HT-29 (cell line): ENCODE data around the gene DBNDD1. TPM values are rescaled to one million over a fixed set of nuclear protein-coding genes. Genes with fewer than 3 reads are reported as not detected.
"Not testable (repeated sequence)": the region's sequence is repeated elsewhere in the genome, so short reads cannot be mapped to it uniquely, and the experiment has no call there.

Experiments used
- DNase-seq: peaks from one replicate; pipeline ENCODE4 v3.0.0-alpha.2; 2015; ENCODE audit warnings: low spot score
- total RNA-seq: library from RNA; depleted of rRNA; stranded (reverse); fragments of >200 nt; shearing (Covaris generic); gene quantifications from 2 replicates; pipeline ENCODE4 v1.2.3, GENCODE V29; 2014

The DBNDD1 gene
- total RNA-seq, 1 experiment from 2014 or later = 15.8 TPM

DNA sequence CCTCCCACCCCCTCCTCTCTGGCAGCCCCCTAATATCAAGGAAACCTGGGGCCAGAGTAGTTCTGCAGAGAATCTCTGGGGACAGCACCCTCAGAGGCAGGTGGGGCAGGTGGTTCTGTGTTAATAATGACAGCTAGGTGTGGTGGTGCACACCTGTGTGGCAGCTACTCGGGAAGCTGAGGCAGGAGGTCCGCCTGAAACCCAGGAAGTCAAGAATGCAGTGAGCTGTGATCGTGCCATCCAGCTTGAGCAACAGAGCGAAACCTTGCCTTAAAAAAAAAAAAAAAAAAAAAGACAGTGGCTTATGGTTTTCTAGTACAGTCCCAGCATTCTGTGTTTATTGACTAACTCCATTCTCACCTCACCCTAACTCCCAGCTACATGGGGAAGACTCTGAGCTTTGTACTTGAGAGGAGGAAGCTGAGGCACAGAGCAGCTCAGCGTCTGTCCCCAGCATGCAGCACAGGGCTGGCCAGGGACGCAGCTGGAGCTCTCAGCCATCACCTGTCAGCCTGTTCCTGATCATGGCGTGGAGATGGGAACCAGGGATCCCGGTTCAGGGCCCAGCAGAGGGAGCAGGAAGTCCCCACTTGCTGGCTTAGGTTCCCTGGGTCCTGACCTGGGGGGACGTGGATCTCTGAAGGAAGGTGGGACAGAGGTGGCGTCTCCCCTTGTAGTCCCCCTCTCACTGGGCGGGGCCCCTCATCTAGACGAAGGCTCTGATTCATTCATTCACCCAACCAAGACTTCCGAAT is 6.1 kb downstream of the DBNDD1 start:
- no peak for DNase-seq

DNA sequence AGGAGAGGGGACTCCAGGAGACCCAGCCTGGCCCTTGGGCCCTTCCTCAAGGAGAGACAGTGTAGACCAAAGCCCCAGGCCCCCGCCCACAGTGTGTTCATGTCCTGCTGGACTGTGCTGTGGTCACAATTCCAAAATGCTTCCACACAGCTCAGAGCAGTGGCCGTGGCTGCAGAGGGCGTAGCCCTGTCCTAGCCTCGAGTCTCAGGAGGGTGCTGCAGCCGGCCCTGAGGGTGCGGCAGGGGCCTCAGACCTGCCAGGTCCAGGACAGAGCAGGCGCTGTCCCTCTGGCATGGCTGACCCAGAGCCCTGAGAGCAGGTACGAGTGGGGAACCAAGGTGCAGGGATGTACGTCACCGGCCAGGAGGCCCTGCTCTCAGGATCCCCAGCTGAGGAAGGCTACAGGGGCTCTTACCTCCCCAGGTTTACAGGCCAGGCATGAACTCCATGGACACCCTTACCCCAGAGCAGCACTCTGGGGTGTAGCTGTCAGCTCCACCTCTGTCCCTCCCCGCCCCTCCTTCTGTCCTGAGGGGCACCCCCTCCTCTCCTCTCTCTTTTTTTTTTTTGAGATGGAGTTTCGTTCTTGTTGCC is 7.3 kb downstream of the DBNDD1 start:
- DNase-seq = no peak

DNA sequence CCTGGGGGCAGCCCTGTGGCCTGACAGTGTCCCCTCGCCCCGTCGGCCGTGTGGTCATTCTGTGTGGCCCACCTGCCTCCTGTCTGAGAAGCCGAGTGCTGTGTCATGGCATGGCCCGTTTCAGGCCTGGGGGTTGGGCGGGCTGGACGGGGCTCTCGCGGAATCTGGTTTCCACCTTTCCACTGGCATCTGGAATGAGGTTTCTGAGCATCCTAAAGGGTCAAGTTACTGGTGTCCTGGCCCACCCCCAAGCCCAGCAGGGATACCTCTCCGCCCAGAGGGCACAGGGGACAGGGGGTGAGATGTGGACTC is 7.8 kb downstream of the DBNDD1 start:
- no peak for DNase-seq

DNA sequence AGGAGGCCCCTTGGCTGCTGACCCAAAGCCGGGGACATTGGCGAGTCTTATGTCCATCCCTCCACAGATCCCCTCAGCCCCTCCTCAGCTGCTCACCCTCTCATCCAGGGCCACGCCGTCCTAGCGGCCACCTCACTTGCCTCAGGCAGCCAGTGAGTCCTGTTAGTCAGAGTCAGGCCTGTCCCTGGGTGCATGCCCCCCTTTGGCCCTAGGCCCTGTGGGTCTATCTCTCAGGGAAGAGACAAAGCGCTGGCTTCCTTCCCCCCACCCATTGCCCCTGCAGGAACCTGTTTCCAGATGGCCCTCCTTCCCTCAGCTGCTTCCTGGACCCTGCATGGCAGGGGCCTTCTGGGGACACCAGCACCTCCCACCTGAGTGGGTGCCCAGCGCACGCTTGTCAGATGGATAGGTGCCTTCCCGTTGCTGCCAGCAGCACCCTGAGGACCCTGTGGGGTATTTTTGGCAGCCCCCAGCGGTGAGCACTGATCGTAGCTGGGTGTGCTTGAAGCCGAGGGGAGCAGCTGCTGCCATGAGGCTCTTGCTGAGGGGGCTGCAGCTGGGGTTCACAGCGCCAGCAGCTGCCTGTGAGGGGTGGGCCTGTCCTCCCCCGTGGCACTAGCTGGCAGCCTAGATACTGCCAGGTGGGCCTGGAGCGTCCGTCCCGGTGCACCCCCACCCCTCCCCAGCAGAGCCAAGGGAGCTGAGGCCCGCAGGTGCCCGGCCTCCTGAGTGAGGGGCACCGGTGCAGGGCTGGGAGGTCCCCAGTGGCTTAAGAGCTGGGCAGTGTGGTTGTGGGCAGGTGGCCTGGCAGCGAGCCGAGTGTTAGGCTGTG is 8.4 kb downstream of the DBNDD1 start:
- no peak for DNase-seq

DNA sequence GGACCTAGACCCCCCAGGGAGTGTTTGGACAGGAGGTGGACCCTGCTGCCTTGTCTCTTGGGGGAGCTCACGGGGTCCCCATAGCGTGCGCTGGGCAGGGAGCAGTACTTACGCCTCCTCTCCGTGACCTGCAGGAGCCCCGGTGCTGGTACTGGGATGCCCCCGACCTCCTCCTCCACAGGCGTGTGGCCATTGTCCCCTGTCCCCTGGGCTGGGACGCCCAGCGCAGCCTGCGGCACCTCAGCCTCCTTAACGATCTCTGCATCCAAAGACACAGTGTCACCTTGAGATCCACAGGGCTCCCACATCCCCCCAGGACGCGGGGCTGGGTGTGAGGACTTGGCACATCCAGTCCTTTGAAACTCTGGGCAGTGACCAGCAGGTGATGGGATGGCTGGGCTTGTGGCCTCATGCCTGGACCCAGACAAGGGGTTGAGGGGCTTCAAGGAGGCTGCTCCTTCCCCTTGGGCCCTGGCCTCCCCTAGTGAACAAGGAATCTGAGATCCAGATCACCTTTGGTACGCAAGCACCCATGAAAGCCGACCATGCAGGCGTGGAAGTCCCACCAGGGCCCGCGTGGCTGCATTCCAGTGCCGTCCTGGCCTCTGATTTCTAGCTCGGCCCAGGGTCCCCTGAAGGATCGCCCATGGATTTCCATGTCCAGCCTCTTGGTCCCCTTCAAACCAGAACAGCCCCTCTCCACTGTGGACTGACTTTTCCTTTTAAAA is 9.9 kb downstream of the DBNDD1 start:
- DNase-seq = no peak

DNA sequence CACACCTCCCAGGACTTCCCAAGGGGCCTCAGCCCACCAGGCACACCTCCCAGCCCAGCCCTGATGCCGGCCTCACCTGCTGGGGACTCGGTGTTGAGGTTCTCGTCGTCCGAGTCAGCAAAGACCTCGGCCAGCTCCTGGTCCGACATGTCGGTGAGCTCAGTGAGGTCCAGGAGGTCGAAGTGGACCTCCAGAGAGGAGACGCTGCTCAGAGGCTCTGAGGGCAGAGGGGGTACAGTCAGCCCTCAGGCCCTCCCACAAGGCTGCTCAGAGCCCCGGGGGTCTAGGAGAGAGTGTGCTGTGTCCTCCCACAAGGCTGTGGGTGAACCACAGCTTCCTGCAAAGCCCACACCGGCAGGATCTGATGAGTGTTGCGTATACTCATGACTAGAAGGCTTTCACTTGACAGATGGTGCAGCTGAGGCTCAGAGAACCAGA is 10.5 kb downstream of the DBNDD1 start:
- DNase-seq = no peak

DNA sequence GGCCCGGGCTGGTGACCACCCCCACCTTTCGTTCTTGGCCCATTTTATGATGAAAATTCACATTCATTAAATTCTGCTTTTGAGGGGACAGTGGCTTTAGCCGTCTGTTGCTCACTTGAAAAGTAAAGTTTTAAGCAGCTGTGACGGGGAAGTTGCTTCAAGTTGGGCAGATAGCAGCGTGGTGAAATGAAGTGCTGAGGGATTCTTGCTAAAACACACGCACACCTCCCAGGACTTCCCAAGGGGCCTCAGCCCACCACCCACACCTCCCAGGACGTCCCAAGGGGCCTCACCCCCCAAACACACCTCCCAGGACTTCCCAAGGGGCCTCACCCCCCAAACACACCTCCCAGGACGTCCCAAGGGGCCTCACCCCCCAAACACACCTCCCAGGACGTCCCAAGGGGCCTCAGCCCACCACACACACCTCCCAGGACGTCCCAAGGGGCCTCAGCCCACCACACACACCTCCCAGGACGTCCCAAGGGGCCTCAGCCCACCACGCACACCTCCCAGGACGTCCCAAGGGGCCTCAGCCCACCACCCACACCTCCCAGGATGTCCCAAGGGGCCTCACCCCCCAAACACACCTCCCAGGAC is 11.5 kb downstream of the DBNDD1 start:
- not testable (repeated sequence) for DNase-seq

DNA sequence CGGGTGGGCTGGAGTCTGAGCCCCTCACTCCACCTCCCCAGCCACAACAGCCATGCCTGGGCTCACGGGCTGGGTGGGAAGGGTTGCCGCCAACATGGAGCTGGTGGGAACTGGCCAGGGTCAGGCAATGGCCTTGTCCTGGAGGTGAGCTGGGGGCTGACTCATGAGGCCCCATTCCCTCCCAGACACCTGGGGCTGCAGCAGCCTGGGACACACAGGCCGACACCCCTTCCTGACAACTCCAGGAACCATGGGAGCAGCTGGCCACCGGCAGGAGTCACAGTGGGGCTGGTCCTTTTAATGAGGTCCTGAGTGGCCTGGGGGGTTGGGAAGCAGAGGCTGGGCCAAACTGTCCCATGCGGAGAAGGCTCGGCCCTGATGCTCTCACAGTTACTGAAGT is 12.2 kb downstream of the DBNDD1 start:
- no peak for DNase-seq

DNA sequence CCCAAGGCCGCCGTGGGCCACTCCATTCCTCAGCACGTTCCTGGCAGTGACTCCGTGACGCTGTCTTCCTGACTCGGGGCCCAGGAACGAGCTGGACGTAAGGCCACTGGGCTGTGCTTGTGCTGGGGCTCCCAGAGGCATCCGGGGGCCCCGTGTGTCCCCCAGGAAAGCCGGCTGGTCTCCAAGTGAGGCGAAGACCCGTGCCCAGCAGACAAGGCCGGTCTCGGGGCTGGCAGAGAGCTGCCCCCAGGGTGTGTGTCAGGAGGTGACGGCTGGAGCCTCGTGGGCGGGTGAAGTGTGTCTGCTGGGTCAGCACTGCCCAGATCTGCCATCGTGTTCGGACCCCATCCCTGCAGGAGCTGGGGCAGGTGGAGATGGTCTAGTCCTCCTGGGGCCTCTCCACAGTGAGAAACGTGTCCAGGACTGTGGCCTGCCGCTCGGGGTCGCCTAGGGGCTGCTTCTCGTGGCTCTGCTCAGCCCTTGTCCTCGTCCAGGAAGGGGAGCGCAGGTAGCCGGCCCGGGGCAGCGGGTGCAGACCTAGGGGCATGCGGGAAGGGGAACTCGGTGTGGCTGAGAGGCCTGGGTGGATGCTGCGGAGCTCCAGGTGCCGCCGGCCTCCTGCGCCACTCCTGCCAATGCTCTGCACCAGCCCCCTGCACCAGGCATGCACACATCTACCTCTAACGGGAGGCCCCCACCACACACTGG is 13.1 kb downstream of the DBNDD1 start:
- no peak for DNase-seq

DNA sequence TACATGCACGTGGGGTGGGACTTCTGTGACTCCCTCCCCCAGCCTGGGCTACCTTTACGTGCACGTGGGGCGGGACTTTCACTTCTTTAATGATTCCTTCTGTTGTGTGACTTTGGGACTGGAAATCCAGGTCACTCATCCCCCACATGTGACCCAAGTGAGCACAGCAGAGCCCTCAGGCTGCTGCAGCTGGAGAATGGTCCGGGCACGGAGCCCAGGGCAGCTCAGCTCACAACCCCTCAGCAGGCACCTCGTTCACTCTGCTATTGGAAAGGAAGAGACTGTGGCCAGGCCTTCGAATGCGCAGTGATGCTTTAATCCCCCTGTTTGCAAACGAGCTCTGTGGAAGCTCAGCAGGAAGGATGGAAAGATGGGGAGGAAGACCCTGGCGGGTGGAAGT is 14.7 kb downstream of the DBNDD1 start:
- DNase-seq = no peak

DNA sequence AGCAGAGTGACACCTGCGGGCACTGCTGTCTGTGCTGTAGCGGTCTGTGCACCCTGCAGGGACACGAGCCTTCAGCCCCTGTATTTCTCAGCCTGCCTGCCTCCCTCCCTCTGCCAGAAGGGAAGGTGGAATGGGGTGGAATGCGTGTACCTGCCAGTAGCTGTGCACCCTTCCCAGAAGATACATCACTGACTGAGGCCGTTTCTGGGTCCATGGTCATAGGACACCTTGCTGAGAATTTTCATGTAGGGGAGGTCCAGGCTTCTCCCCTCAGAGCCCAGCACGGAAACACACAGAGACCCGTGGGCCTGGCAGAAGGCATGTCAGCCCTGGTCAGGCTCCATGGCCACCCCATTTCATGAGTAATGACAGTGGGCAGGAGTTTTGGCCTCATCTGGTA is 16.5 kb downstream of the DBNDD1 start:
- DNase-seq = no peak

DNA sequence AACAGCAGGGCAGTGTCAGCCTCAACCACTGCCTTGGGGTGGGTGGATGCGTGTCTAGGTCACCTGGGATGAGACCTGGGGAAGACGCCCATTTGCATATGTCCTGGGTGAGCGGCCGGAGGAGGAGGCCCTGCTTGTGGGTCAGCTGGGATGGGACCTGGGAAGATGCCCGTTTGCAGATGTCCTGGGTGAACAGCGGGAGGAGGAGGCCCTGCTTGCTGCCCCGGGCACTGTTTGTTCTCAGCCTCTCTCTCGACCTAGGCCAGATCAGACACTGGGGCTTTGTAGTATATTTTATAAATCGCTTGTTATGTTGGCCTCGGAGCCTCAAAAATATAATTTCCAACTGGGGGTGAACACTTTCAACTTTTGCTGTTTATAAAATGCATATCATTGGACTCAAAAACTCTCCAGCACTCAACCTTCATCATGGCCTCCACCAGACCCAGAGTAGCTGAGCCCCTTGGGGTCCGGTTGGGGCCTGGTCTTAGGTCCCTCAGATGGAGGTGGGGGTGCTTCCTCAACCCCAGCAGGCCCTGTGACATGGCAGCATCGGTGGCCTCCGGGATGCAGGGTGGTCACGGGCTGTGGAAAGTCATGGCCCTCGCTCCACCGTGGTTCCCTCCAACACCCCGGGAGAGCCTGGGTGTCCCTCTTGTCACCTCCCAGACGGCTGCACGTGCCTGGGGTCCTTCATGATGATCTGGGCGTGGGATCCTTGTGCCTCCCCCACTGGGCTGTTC is 17.3 kb downstream of the DBNDD1 start:
- no peak for DNase-seq

DNA sequence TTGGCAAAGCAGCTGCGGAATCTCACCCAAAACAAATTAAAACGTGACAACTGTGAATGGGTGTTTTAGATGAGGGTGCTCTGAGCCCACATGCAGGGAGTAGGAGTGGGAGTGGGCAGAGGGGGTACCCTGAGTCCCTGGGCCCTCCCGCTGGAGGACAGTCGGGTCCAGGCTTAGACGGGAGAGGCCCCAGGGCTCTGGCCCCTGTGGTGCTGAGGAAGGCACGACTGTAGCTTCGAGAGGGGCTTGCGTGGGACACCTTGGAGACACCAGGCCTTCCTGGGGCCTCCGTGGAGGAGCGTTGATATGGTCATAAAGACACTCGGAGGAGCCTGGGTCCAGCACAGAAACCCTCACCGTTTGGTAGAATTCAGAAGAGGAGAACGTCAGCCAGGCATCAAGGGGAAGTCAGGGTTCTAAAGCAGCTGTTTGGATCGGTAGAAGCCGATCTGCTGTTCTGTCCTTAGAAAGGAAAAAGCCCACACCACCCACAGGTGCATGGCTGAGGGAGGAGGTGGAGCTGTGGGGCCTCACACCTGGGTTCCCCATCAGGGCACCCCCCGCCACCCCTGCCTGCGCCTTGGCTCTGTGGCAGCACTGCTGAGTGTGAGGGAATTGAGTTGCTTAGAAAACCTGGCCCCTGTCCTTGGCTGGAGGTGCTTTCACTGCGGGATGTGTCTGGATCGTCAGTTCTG is 18.4 kb downstream of the DBNDD1 start:
- no peak for DNase-seq

DNA sequence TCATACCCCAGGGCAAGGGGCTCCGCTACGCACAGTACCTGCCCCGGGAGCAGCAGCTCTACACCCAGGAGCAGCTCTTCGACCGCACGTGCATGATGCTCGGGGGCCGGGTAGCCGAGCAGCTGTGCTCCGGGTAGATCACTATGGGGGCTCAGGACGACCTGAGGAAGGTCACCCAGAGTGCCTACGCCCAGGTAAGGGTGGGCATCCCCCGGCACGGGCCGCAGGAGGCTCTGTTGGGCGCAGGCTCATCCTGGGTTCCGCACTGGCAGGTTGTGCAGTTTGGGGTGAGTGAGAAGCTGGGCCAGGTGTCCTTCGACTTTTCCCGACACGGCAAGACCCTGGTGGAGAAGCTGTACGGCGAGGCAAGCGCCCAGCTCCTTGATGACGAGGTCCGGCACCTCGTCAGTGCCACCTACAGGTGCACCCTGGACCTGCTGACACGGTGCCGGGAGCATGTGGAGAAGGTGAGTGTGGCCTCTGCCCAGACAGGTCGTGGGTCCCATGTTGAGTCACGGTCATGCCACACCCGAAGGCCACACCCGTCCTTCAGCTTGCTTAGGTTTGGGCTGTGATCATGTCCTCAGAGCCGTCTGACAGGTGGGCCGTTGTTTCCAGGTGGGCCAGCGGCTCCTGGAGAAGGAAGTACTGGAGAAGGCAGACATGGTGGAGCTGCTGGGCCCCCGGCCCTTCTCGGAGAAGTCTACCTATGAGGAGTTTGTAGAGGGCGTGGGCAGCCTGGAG is 19.3 kb downstream of the DBNDD1 start:
- no peak for DNase-seq

DNA sequence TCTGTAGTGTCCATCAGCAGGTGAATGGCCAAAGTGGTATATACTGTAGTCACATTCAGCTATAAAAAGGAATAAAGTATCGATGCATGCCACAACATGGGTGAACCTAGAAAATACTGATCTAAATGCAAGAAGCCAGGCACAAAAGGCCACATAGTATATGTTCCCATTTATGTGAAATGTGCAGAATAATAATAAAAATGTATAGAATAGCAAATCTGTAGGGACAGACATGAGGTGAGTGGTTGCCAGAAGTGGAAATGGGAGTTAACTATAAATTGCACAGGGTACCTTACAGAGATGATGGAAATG is 23.1 kb downstream of the DBNDD1 start:
- DNase-seq = no peak

DNA sequence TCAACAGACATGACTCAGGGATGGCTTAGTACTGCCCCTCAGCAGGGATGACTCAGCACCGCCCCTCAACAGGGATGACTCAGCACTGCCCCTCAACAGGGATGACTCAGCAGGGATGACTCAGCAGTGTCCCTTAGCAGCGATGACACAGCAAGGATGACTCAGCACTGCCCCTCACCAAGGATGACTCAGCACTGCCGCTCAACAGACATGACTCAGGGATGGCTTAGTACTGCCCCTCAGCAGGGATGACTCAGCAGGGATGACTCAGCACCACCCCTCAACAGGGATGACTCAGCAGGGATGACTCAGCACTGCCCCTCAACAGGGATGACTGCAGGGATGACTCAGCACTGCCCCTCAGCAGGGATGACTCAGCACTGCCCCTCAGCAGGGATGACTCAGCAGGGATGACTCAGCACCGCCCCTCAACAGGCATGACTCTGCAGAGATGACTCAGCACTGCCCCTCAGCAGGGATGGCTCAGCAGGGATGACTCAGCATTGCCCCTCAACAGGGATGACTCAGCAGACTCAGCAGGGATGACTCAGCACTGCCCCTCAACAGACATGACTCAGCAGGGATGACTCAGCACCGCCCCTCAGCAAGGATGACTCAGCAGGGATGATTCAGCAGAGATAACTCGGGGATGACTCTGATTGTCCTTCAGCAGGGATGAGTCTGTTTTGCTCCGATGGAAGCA is 23.6 kb downstream of the DBNDD1 start:
- DNase-seq = peak; percentile 31

DNA sequence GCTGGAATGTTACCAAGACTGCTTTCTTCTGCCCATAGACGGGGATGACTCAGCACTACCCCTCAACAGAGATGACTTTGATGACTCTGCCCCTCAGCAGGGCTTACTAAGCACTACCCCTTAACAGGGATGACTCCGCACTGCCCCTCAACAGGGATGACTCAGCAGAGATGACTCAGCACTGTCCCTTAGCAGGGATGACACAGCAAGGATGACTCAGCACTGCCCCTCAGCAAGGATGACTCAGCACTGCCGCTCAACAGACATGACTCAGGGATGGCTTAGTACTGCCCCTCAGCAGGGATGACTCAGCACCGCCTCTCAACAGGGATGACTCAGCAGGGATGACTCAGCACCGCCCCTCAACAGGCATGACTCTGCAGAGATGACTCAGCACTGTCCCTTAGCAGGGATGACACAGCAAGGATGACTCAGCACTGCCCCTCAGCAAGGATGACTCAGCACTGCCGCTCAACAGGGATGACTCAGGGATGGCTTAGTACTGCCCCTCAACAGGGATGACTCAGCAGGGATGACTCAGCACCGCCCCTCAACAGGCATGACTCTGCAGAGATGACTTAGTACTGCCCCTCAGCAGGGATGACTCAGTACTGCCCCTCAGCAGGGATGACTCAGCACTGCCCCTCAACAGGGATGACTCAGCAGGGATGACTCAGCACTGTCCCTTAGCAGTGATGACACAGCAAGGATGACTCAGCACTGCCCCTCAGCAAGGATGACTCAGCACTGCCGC is 24.4 kb downstream of the DBNDD1 start:
- peak; percentile 39 for DNase-seq

DNA sequence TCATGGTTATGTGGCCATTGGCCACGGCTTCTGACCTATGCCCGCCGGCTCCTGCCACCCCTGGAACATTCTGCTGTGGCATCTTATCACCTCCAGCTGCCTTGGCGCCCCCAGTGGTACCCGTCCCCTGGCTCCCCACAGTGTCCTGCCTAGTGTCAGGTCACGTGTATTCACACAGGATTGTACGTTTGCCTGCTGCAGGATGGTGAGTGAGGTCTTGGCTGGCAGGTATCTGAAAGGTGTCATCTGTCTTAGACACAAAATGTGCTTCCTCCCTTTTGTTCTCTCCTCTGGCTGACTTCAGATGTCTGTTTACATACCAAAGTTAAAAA is 24.9 kb downstream of the DBNDD1 start:
- no peak for DNase-seq
